GM21367 (cell line): ENCODE results near the gene PPOX.

Experiments used
- ATAC-seq: cut with Tn5 transposase; IDR thresholded peaks from one replicate; pipeline ENCODE4 v1.9.1; 2021; ENCODE audit not compliant: unreplicated experiment

Gene PPOX

GRCh38 chr1:161153176-161153575 is 13.1 kb upstream of the PPOX start:
- no peak for ATAC-seq

- ATAC-seq = no peak
Observed at GRCh38 chr1:161153682-161154337, 12.4 kb upstream of the PPOX start, which contains the start of gene UFC1. Gene UFC1 (plus strand): TSS chr1:161153978. CDS start chr1:161153998, 20 bp downstream.

GRCh38 chr1:161157867-161158266 is 8.4 kb upstream of the PPOX start:
- no peak for ATAC-seq

- ATAC-seq = no peak
Observed at GRCh38 chr1:161158316-161159010, 7.8 kb upstream of the PPOX start.

GRCh38 chr1:161159087-161159912 is 6.9 kb upstream of the PPOX start, which contains the start of gene USP21:
Gene USP21 (plus strand): TSS chr1:161159500. CDS start chr1:161160641, 1,141 bp downstream.
- ATAC-seq = peak; percentile 73

- no peak for ATAC-seq
Observed at GRCh38 chr1:161159913-161160243, 6.3 kb upstream of the PPOX start.

GRCh38 chr1:161160671-161161145 is 5.5 kb upstream of the PPOX start:
- ATAC-seq = no peak

GRCh38 chr1:161161652-161162051 is 4.6 kb upstream of the PPOX start:
- ATAC-seq = no peak

- ATAC-seq = no peak
Observed at GRCh38 chr1:161162052-161162451, 4.2 kb upstream of the PPOX start.

GRCh38 chr1:161162806-161163205 is 3.4 kb upstream of the PPOX start:
- ATAC-seq = no peak

- no peak for ATAC-seq
Observed at GRCh38 chr1:161163793-161164192, 2.4 kb upstream of the PPOX start.

- ATAC-seq = no peak
Observed at GRCh38 chr1:161164901-161165610, 1.2 kb upstream of the PPOX start.

- no peak for ATAC-seq
Observed at GRCh38 chr1:161166669-161167548, 683 bp downstream of the PPOX start.

- ATAC-seq = no peak
Observed at GRCh38 chr1:161168906-161169305, 2.7 kb downstream of the PPOX start.

GRCh38 chr1:161171191-161171590 is 5.0 kb downstream of the PPOX start:
- ATAC-seq = no peak

- no peak for ATAC-seq
Observed at GRCh38 chr1:161171696-161172095, 5.5 kb downstream of the PPOX start.

- no peak for ATAC-seq
Observed at GRCh38 chr1:161172349-161172748, 6.1 kb downstream of the PPOX start.

GRCh38 chr1:161172776-161173376 is 6.7 kb downstream of the PPOX start:
- no peak for ATAC-seq

GRCh38 chr1:161173711-161174110 is 7.5 kb downstream of the PPOX start:
- ATAC-seq = no peak

- ATAC-seq = no peak
Observed at GRCh38 chr1:161174911-161175310, 8.7 kb downstream of the PPOX start.
